ENCODE results near the gene C17orf50. TPM values are rescaled to one million over a fixed set of nuclear protein-coding genes. Genes with fewer than 3 reads are reported as not detected.

C17orf50 gene
- polyA plus RNA-seq, 1 donor (not counting 4 experiments of a cell fraction or from before 2014, with no cell fraction given), result not detected

- dilution Hi-C loops (cut with MboI; ENCODE audit: extremely low pct_ligation_motif_present, low sequenced_read_pairs), result no loop called here
- no peak for FAIRE-seq
- no peaks in the 10 kb centered on the region for H4K20me1 ChIP-seq (ENCODE audit: control insufficient read depth, extremely low read depth, insufficient read depth, low read length)
- H3K27me3 ChIP-seq (ENCODE audit: control insufficient read depth, extremely low read depth, insufficient read depth, low read length), result no peaks in the 10 kb centered on the region
- H3K36me3 ChIP-seq (ENCODE audit: control insufficient read depth in 2 of 2, extremely low read depth in 1 of 2, insufficient read depth in 2 of 2, low read length in 2 of 2), result peaks cover 12 to 19% of the 10 kb centered on the region in 2 experiments
- no peak overlapping the region for H2AFZ ChIP-seq (ENCODE audit: control insufficient read depth, low read length)
- H3K4me1 ChIP-seq (ENCODE audit: control insufficient read depth, extremely low read depth, insufficient read depth, low read length), result peaks cover 24% of the 10 kb centered on the region
- no peak overlapping the region for H3K4me3 ChIP-seq (ENCODE audit: control insufficient read depth in 2 of 3, extremely low read depth in 1 of 3, insufficient read depth in 2 of 3, low read depth in 1 of 3, low read length in 3 of 3)
- no peak for TF ChIP-seq EZH2 (IDR thresholded peaks at IDR 0.05; ENCODE audit: low read length)
- TF ChIP-seq CTCF (optimal IDR thresholded peaks at IDR 0.05 in 1 of 3, IDR thresholded peaks at IDR 0.05 in 1 of 3, conservative IDR thresholded peaks at IDR 0.05 in 1 of 3; ENCODE audit: extremely low read depth in 1 of 3, insufficient read depth in 2 of 3, low read length in 3 of 3), result no peak
- no peak for DNase-seq (ENCODE audit: low read depth, low spot score)
- H3K9me3 ChIP-seq (ENCODE audit: control insufficient read depth, low read depth, low read length), result no peaks in the 10 kb centered on the region
- H3K4me2 ChIP-seq (ENCODE audit: control insufficient read depth, extremely low read depth, insufficient read depth, low read depth, low read length), result no peak overlapping the region
- H3K9me1 ChIP-seq (ENCODE audit: control insufficient read depth, extremely low read depth, insufficient read depth, low read length), result no peaks in the 10 kb centered on the region
- no peaks in the 10 kb centered on the region for H3K79me2 ChIP-seq (ENCODE audit: control insufficient read depth, insufficient read depth, low read length)
- H3K27ac ChIP-seq (ENCODE audit: control insufficient read depth, insufficient read depth, low read length), result no peak overlapping the region
- no peak overlapping the region for H3K9ac ChIP-seq (ENCODE audit: control insufficient read depth, extremely low read depth, insufficient read depth, low read length)
Observed at GRCh38 chr17:35775583-35775982, 14.9 kb downstream of the C17orf50 start.

DNA sequence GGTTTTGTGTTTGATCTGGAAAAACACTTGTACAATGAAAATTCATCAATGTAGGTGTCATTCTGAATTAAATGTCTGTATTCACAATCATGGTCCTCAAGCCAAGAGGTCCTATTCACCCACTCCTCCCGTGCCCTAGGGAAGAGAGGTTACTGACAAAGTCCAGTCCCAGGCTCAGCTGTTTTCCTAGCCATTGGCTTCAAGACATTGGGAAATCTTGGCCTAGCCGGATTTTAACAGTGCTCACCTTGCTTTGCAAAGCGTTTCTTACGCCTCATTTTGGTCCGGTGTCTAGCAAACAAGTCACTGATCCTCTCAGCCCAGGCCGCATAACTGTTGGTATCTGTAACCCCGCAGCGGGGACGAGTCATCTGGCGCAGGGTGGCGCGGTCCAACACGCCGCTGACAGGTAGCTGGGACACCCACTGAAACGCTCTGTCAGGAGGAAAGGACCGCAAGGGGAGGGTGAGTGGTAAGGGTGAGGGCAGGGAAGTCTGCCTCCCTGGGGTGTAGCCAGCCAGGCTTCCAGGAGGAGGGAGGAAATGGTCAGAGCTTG is 18.0 kb downstream of the C17orf50 start:
- Histone ChIP-seq H3K4me2 (ENCODE audit: control insufficient read depth, extremely low read depth, insufficient read depth, low read depth, low read length) (no peak overlapping the region), H3K9ac (ENCODE audit: control insufficient read depth, extremely low read depth, insufficient read depth, low read length) (no peak overlapping the region), H3K4me3 (ENCODE audit: control insufficient read depth in 2 of 3, extremely low read depth in 1 of 3, insufficient read depth in 2 of 3, low read depth in 1 of 3, low read length in 3 of 3) (no peak overlapping the region), H3K27ac (ENCODE audit: control insufficient read depth, insufficient read depth, low read length) (peak overlapping the region; percentile 29), H3K79me2 (ENCODE audit: control insufficient read depth, insufficient read depth, low read length) (no peaks in the 10 kb centered on the region), H3K9me3 (ENCODE audit: control insufficient read depth, low read depth, low read length) (no peaks in the 10 kb centered on the region), H3K27me3 (ENCODE audit: control insufficient read depth, extremely low read depth, insufficient read depth, low read length) (no peaks in the 10 kb centered on the region), H3K9me1 (ENCODE audit: control insufficient read depth, extremely low read depth, insufficient read depth, low read length) (no peaks in the 10 kb centered on the region), H3K4me1 (ENCODE audit: control insufficient read depth, extremely low read depth, insufficient read depth, low read length) (peaks cover 29% of the 10 kb centered on the region), H4K20me1 (ENCODE audit: control insufficient read depth, extremely low read depth, insufficient read depth, low read length) (no peaks in the 10 kb centered on the region), H2AFZ (ENCODE audit: control insufficient read depth, low read length) (no peak overlapping the region), H3K36me3 (ENCODE audit: control insufficient read depth in 2 of 2, extremely low read depth in 1 of 2, insufficient read depth in 2 of 2, low read length in 2 of 2) (peaks cover 9 to 19% of the 10 kb centered on the region in 2 experiments)
- DNase-seq (ENCODE audit: low read depth, low spot score) (no peak), FAIRE-seq (no peak)
- dilution Hi-C loops (cut with MboI; ENCODE audit: extremely low pct_ligation_motif_present, low sequenced_read_pairs), result no loop called here
- TF ChIP-seq CTCF (optimal IDR thresholded peaks at IDR 0.05 in 1 of 3, IDR thresholded peaks at IDR 0.05 in 1 of 3, conservative IDR thresholded peaks at IDR 0.05 in 1 of 3; ENCODE audit: extremely low read depth in 1 of 3, insufficient read depth in 2 of 3, low read length in 3 of 3) (no peak), EZH2 (IDR thresholded peaks at IDR 0.05; ENCODE audit: low read length) (no peak)
